NCI-H2227 (cell line): ENCODE data around the gene SCFD2.

ENCODE experiments used
- DNase-seq: peaks from one replicate; lab custom pipeline; 2025; ENCODE audit not compliant: unreplicated experiment; lab: John Stamatoyannopoulos, UW

Gene SCFD2

DNA sequence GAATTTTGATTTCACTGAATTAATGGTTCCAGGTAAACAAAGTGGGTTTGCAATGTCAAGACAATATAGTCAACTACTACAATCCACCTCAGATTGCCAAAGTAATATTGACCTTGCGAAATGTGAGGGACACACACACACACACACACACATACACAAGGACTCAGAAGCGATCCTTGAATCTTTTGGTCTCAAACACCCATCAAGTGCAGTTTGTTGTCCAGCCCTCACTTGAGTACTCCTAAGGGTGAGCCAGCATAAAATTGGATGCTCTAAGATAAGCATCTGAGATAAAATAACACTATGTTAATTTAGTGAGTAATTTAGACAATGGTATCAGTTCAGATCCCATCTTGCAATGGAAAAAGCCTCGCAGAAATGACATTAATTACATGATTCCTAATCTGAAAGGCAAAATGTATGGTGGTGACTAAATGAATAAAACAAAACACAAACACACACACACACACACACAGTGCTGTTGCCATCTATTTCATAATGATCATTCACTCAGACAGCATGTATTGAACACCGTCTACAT lies 401.2 kb downstream of the SCFD2 start:
- no peak for DNase-seq

DNA sequence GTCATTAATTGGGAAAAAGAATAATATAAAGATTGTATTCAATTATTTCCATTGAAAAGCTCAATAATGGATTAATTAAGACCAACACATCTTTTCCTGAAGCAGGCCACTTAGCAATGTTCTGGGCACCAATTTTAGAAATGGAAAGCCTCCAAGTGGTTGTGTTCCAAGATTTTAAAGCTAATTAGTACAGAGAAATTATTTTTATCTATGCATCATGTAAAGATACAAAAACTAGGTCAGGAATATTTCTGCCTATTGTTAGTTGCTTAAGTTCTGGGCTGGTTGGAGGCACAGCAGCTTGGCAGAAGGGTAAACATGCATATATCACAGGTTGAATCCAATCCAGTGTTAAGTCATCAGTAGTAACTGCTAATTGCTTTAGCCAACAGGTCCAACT lies 401.9 kb downstream of the SCFD2 start:
- no peak for DNase-seq

DNA sequence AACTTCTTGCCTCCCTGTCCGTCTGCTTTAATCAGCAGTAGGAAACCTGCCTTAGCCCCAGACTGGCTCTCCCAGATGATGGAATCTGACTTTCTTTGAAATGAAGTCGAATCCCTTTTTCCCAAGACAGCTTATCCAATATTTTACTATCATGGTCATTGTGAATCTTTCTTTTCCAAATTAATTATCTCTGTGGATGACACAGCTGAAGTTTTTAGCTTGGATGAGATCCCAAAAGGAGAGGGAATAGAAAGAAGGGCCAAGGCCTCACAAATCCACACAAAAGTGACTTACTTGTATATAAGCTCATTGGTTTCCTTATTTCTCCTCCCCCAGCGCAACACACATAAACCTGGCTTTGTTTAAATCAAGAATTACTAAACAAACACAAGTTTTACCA lies 403.1 kb downstream of the SCFD2 start:
- DNase-seq = no peak

DNA sequence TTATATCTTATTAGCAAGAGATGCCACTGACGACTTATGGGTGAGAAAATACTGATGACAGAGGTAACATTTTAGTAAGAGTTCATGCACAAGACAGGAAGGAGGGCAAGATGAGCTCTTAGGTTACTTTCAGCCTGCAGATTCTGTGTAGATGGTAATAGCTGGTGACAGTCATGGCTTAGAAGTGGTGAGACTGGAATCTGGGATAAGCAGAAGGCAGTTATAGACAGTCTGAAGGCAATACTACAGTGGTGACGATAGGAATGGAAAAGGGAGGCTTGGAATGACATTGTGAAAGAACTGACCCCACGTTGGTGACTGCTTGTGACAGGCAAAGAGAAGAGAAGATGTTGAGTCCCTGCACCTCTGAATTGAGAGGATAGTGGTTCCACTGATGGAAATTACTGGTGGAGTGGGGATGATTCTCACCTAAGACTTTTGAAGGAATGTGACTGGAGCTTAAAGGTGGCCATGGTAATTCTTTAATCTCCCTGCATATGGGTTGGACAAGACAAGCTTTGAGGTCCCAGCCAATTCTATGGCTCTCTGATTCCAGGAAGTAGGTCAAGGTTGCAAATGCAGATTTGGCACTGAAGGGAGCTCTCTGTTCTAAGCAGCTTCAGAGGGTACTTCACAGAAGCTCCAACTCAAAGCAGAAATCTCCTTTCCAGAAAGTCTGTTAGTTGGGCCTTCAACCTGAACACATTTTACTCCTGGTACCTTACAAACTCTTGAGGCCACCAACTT lies 404.0 kb downstream of the SCFD2 start:
- no peak for DNase-seq

GRCh38 chr4:52959541-52959940 lies 406.3 kb downstream of the SCFD2 start:
- no peak for DNase-seq

DNA sequence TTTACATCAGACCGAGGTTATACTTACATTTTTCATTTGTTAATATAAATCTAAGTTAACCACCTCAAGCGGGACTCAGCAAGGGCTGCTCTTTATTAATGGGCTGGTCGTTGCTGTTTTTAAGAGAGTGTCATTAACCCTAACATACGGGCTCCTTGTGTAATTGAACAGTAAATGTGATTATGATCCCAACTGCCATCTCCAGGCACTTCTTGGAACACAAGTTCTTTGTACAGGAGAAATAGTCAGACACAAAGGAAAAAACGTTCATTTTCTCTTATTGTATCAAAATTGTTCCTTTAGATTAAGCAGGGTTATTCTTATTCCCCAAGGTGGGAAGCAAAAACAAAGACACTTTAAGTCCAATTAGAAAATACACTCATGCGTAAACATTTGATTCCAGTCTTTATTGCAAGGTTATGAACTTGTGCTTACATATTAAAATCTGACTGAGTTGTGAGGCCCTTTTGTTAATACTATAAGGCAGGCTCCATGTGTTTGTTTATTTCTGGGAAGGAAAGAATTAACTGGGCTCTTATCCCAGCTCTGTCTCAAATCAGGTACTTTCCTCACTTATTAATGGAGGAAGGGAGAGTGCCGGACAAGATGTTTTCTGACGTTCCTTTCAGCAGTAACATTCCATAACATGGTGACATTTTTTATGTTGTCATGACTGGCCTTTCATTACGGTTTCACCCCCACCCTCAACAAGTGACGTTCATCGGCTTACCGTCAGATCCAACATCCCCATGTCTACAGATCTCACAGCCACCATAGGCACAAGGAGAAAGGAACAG lies 407.8 kb downstream of the SCFD2 start:
- DNase-seq = no peak

- peak; percentile 71 for DNase-seq
Observed at GRCh38 chr4:52957220-52957686, 408.6 kb downstream of the SCFD2 start.

GRCh38 chr4:52956691-52957090 lies 409.2 kb downstream of the SCFD2 start:
- DNase-seq = no peak

DNA sequence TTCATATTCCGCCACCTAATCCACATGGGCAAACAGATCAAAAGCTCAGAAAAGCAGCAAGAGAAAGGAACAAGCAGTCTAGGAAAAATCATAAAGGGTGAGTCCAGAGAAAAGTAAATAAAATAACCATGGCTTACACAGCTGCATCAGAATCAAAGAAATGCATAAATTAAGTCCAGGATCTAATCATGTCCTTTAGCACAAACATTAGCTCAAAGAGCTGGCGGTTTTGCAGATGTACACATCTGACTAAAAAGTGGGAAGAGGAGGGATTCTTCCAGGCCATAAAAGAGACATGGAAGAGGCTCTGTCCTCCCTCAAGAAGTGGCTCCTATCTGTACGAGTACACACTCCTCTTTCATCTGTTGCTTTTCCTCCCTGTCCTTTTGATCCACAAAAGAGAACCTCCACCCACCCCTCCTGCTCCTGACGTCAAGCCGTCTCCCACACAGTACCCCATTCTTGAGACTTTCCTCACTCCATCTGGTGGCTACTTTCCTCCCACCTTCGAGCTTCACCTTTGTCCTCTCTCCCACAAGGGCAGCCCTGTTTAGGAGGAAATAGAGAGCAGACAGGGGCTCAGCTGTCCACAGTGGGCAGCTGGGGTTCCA lies 411.2 kb downstream of the SCFD2 start:
- DNase-seq = no peak

DNA sequence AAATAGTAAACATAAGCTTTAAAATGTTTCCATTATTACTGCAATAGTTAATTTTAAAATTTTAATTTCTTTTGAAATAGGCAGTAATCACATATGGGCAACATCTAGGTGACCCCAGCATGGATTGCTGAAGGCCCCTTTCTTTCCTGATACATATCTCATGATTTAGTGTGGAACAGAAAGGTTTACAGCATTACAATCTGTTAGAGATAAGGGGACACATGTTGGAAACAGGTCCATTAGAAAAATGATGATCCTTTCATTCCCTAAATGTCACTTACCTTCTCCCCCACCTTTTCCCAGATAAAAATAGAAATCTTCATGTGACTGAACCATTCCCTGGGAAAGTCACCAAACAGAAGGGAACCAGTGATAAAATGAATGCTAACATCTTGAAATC lies 413.3 kb downstream of the SCFD2 start:
- no peak for DNase-seq

GRCh38 chr4:52951016-52951415 lies 414.8 kb downstream of the SCFD2 start:
- DNase-seq = no peak

- DNase-seq = no peak
Observed at GRCh38 chr4:52950226-52950625, 415.6 kb downstream of the SCFD2 start.

- DNase-seq = no peak
Observed at GRCh38 chr4:52949336-52949735, 416.5 kb downstream of the SCFD2 start.

GRCh38 chr4:52948057-52948423 lies 417.8 kb downstream of the SCFD2 start:
- DNase-seq = no peak

GRCh38 chr4:52947401-52948056 lies 418.3 kb downstream of the SCFD2 start:
- DNase-seq = no peak

DNA sequence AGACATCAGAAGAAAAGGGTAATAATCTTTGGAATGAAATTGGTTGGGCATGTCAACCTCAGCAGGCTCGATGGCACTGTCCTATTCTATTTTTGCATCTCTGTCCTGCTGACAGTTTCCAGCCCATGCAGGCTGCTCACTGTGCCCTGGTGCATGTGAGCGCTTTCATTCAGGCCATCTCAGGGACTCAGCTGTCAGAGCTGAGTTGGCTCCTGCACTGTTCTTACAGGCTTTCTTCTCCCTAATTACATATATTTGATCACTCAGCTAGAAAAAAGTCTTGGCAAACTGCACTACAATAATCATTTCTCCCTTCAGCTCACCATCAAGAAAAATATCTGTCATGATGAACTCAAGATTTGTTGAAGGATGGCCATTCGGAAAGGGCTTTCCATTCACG lies 419.0 kb downstream of the SCFD2 start:
- peak; percentile 35 for DNase-seq

- DNase-seq = no peak
Observed at GRCh38 chr4:52945982-52946381, 419.9 kb downstream of the SCFD2 start.

DNA sequence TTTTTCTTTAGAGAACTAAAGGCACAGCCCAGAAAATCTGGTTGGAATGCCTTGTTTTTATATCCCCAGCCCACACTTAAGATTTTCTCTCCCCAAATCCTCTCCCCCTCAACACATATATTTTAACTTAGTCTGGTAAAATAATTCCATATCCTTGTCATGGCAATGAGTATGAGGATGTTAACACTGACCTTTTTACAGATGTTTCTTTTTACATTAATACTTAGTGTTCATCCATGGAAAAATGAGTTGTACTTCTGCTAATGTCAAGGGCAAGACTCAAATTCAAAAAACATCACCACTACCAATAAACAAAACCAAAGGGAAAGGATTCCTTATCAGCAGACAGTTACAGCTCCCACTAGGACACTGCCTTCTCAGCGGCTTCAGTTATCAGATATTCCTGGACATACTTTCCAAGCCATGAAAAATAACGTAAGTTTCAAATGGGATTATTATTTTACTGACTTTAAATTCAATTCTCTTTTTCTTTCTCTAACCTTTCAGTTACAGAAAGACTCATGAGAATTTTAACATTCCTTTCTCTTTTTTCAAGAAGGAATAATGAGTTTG lies 420.4 kb downstream of the SCFD2 start:
- no peak for DNase-seq

DNA sequence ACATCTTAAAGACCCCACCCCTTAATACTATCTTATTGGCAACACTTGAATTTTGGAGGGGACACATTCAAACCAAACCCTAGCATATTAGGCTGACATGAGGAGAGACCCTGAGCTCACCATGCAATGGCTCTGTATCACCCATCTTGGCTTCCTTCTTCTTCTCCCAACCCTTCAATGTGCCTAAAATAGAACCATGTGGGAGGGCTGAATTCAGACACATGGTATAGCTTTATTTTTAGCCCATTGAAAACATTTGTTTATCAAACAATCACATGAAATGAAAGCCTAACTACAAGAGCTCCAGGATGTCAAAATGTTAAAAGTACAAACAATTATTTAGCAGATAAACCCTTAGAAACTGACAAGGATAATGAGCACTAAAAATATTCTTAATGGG lies 422.2 kb downstream of the SCFD2 start:
- no peak for DNase-seq

DNA sequence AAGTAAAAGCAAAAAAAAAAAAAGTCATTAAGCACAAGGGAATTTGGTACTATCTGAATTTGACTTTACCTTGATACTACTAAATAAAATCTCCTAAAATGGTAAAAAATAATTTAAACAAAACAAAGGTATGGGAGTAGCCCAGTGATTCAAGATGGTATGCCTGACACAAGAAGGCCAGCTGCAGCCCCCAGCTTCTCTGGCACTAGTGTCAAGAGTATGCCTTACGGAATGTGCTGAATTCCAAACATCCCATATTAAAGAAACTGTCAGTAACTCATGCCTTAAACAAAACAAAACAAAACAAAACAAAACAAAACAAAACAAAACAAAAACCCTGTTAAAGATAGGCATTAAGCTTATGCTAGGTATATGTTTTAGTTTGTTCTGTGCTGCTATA lies 422.9 kb downstream of the SCFD2 start:
- DNase-seq = no peak

DNA sequence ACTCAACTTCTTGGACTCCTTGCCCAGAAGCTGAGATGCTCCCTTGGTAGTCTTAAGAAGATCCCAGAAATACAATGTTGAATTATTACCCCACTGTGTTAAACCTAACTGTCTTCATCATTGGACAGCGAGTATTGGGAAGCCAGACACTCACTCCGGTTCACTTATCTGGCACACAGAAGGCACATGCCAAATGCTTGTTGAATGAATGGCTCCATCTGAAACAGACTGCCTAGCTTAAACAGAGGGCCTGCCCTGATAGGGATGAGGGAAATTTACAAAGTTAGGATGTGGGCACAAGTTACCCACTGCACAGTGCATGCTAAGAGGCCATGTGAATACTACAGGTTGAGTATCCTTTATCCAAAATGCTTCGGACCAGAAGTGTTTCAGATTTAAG lies 424.4 kb downstream of the SCFD2 start:
- DNase-seq = no peak
